ENCODE results near the gene DCX. TPM values are rescaled to one million over a fixed set of nuclear protein-coding genes. Genes with fewer than 3 reads are reported as not detected.

Gene DCX
- total RNA-seq, 4 donors from 2014 or later = not detected

DNA sequence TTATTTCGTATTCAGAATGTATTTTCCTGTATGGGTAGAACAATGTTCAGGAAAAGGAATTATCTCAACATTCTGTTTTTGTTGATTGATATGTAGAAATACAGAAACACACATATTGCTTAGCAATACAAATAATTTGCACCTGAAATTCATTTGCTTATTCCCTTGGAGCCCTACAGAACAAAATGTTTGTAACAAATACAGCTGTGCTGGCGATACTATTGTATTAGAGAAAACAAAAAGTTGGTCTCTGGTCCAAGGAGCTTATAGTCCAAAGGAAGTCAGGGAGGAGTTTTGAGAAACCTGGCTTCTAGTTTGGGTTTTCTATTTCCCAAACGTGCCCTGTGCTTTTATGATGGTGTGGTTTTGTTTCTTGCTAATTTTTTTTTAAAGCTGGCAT is 104.0 kb downstream of the DCX start:
- WGBS, 2 donors (ENCODE audit: low coverage in 1 of 2) = 43 to 58% methylated on average over 3 of the region's 3 CpGs
- no peaks in the 10 kb centered on the region for H3K36me3 ChIP-seq
- no peak for DNase-seq
- no peak for TF ChIP-seq POLR2AphosphoS5 (IDR thresholded peaks at IDR 0.05)
- TF ChIP-seq, protein P1, sequence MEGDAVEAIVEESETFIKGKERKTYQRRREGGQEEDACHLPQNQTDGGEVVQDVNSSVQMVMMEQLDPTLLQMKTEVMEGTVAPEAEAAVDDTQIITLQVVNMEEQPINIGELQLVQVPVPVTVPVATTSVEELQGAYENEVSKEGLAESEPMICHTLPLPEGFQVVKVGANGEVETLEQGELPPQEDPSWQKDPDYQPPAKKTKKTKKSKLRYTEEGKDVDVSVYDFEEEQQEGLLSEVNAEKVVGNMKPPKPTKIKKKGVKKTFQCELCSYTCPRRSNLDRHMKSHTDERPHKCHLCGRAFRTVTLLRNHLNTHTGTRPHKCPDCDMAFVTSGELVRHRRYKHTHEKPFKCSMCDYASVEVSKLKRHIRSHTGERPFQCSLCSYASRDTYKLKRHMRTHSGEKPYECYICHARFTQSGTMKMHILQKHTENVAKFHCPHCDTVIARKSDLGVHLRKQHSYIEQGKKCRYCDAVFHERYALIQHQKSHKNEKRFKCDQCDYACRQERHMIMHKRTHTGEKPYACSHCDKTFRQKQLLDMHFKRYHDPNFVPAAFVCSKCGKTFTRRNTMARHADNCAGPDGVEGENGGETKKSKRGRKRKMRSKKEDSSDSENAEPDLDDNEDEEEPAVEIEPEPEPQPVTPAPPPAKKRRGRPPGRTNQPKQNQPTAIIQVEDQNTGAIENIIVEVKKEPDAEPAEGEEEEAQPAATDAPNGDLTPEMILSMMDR (IDR thresholded peaks at IDR 0.05) = no peak
- TF ChIP-seq EP300 (IDR thresholded peaks at IDR 0.05; ENCODE audit: low read depth) = no peak
- TF ChIP-seq POLR2A (IDR thresholded peaks at IDR 0.05) = no peak
- no peaks in the 10 kb centered on the region for H3K4me1 ChIP-seq
- no peaks in the 10 kb centered on the region for H3K27me3 ChIP-seq
- H3K27ac ChIP-seq = no peak overlapping the region
- in situ Hi-C loops (cut with MboI; ENCODE audit: low pct_ligation_motif_present in 1 of 4, low pct_unique_long_range_greater_than_20kb in 1 of 4, low sequenced_read_pairs in 3 of 4) (no loop called here), intact Hi-C loops (cut with DNase I; ENCODE audit: low total_unique reads) (no loop called here)
- H3K4me3 ChIP-seq = no peak overlapping the region
- H3K9me3 ChIP-seq = no peaks in the 10 kb centered on the region

DNA sequence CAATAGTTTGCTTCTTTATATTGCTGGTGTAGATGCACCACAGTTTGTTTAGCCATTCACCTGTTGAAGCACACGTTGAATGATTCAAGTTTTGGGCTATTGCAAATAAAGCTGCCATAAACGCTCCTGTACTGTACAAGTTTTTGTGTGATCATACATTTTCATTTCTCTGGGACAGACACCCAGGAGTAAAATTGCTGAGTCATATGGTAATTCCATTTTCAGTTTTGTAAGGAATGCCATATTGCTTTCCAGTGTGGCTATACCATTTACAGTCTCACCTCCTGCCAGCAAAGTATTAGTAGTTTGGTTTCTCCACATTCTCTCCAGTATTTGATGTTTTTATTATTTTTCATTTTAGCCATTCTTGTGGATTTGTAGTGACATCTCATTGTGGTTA is 109.7 kb downstream of the DCX start:
- Histone ChIP-seq H3K27ac (no peak overlapping the region), H3K36me3 (no peaks in the 10 kb centered on the region), H3K4me1 (no peaks in the 10 kb centered on the region), H3K27me3 (no peaks in the 10 kb centered on the region), H3K9me3 (no peaks in the 10 kb centered on the region), H3K4me3 (no peak overlapping the region)
- DNase-seq = no peak
- intact Hi-C loops (cut with DNase I; ENCODE audit: low total_unique reads) (no loop called here), in situ Hi-C loops (cut with MboI; ENCODE audit: low pct_ligation_motif_present in 1 of 4, low pct_unique_long_range_greater_than_20kb in 1 of 4, low sequenced_read_pairs in 3 of 4) (no loop called here)
- WGBS, 2 donors (ENCODE audit: low coverage in 1 of 2) = 31% methylated on average over 2 of the region's 2 CpGs; no CpG with 5 or more reads in 1 of the 2 donors
- TF ChIP-seq EP300 (IDR thresholded peaks at IDR 0.05; ENCODE audit: low read depth) = no peak
- TF ChIP-seq POLR2A (IDR thresholded peaks at IDR 0.05) = no peak
- TF ChIP-seq, protein P1 (IDR thresholded peaks at IDR 0.05) = no peak
- no peak for TF ChIP-seq POLR2AphosphoS5 (IDR thresholded peaks at IDR 0.05)

DNA sequence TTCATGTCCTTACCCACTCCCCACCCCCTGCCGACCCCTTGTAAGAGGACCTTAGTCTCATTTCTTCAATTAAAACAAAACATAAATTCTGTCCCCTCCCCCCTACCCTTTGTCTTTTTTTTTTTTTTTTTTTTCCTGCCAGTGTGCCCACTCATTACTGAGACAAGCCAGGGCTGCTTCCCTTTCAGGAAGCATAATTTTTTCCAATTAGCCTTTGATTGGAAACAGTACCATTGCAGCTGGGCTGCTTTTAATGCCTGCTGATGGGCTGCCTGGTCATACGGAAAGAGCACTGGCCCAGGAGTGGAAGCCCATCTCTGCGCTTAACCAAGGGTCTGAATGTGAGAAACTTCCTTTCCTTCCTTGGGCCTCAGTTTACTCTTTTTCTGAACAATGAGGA is 123.2 kb downstream of the DCX start:
- intact Hi-C loops (cut with DNase I; ENCODE audit: low total_unique reads) = no loop called here
- no peaks in the 10 kb centered on the region for H3K36me3 ChIP-seq
- no peak overlapping the region for H3K4me3 ChIP-seq
- TF ChIP-seq, protein P1 (IDR thresholded peaks at IDR 0.05) = no peak
- TF ChIP-seq EP300 (IDR thresholded peaks at IDR 0.05; ENCODE audit: low read depth) = no peak
- no peak for TF ChIP-seq POLR2AphosphoS5 (IDR thresholded peaks at IDR 0.05)
- no peak for TF ChIP-seq POLR2A (IDR thresholded peaks at IDR 0.05)
- in situ Hi-C loops (cut with MboI; ENCODE audit: low pct_ligation_motif_present in 1 of 4, low pct_unique_long_range_greater_than_20kb in 1 of 4, low sequenced_read_pairs in 3 of 4) = loop anchor here in 1 of 4 donors (25.0 kb wide), 1 partner anchor 102 kb away; no protein-coding TSS in a partner anchor
- no peak for DNase-seq
- no peaks in the 10 kb centered on the region for H3K9me3 ChIP-seq
- no peak overlapping the region for H3K27ac ChIP-seq
- 71% methylated on average over 3 of the region's 3 CpGs; no CpG with 5 or more reads in 1 of the 2 donors for WGBS, 2 donors (ENCODE audit: low coverage in 1 of 2)
- no peaks in the 10 kb centered on the region for H3K27me3 ChIP-seq
- no peaks in the 10 kb centered on the region for H3K4me1 ChIP-seq

DNA sequence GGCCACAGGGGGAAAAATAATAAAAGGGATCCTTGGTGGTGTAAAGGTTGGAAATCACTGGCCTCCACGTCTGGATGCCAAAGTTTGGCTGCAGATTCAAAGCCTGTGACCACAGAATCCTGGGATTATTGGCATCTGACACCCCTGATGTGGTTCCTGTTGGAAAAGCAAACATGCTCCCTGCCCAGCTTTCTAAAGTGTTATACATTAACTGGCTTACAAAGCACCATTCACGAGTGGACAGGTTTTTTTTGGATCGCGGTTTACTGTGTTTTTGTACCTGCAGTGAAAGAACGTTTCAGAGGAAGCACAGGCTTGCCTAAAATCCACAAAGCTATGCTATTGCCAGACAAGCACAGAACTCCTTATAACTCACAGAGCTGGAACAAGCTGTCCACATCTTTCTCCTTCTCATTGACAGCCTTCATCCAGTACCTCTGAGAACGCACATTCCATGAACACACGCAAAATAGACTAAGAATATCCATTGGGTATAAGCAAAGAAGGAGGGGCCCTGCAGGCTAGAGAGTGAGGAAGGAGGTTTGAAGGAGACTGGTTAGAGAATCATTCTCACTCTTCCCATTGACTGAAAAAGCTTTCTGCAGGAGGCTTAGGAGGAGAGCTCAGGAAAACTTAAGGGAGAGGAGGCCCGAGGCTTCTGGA is 127.2 kb downstream of the DCX start:
- H3K27ac ChIP-seq = no peak overlapping the region
- no peak for DNase-seq
- in situ Hi-C loops (cut with MboI; ENCODE audit: low pct_ligation_motif_present in 1 of 4, low pct_unique_long_range_greater_than_20kb in 1 of 4, low sequenced_read_pairs in 3 of 4) = loop anchor here in 1 of 4 donors (25.0 kb wide), 1 partner anchor 97 kb away; no protein-coding TSS in a partner anchor

More for the DNA sequence above, 127.2 kb downstream of the DCX start:
- Histone ChIP-seq H3K4me1 (no peaks in the 10 kb centered on the region), H3K4me3 (no peak overlapping the region), H3K36me3 (no peaks in the 10 kb centered on the region), H3K27me3 (no peaks in the 10 kb centered on the region), H3K9me3 (no peaks in the 10 kb centered on the region)
- 38 to 40% methylated on average over 1 to 8 of the region's 8 CpGs for WGBS, 2 donors (ENCODE audit: low coverage in 1 of 2)
- TF ChIP-seq POLR2A (IDR thresholded peaks at IDR 0.05) (no peak), POLR2AphosphoS5 (IDR thresholded peaks at IDR 0.05) (no peak), EP300 (IDR thresholded peaks at IDR 0.05; ENCODE audit: low read depth) (no peak)
- TF ChIP-seq, protein P1 (IDR thresholded peaks at IDR 0.05) = no peak
- intact Hi-C loops (cut with DNase I; ENCODE audit: low total_unique reads) = no loop called here
